Neural crest cell (in vitro differentiated cells): ENCODE data around the gene GPR108. TPM values are rescaled to one million over a fixed set of nuclear protein-coding genes. Genes with fewer than 3 reads are reported as not detected.

Experiments used
- DNase-seq: peaks from one replicate; pipeline ENCODE4 v3.0.0; 2021; ENCODE audit warnings: low read depth, mixed read lengths, low spot score
- H3K27ac Mint-ChIP-seq: one replicate; pipeline ENCODE4 v1.8.0; 2021; ENCODE audit warnings: mild to moderate bottlenecking, mixed read lengths; ENCODE audit not compliant: unreplicated experiment
- H3K27me3 Mint-ChIP-seq: 2 replicates; pipeline ENCODE4 v1.8.0; 2021; ENCODE audit warnings: low read depth, mild to moderate bottlenecking, mixed read lengths
- H3K36me3 Mint-ChIP-seq: 2 replicates; pipeline ENCODE4 v1.8.0; 2021; ENCODE audit warnings: low read depth, mild to moderate bottlenecking, mixed read lengths
- H3K4me1 Mint-ChIP-seq: 2 replicates; pipeline ENCODE4 v1.8.0; 2021; ENCODE audit warnings: mixed read lengths
- H3K4me3 Mint-ChIP-seq: one replicate; pipeline ENCODE4 v1.8.0; 2021; ENCODE audit warnings: mild to moderate bottlenecking, mixed read lengths
- H3K9me3 Mint-ChIP-seq: 2 replicates; pipeline ENCODE4 v1.8.0; 2021; ENCODE audit warnings: mixed read lengths
- CTCF ChIP-seq: fragments of 200-600 bp; sonication (generic); conservative IDR thresholded peaks from 2 replicates; pipeline ENCODE4 v1.5.0; 2021; ENCODE audit warnings: antibody characterized with exemption, mild to moderate bottlenecking
- total RNA-seq: library from RNA; stranded (reverse); gene quantifications from 2 replicates; pipeline ENCODE4 v1.2.1, GENCODE V29; 2021

Gene GPR108
- total RNA-seq, 1 donor from 2014 or later: 52.9 TPM

- peaks cover 5% of the 10 kb centered on the region for H3K9me3 Mint-ChIP-seq
- H3K4me3 Mint-ChIP-seq: no peak overlapping the region
- peaks cover 58% of the 10 kb centered on the region for H3K27me3 Mint-ChIP-seq
- no peaks in the 10 kb centered on the region for H3K36me3 Mint-ChIP-seq
- TF ChIP-seq CTCF: no peak
- no peak overlapping the region for H3K27ac Mint-ChIP-seq
- no peak for DNase-seq
- peaks cover 5% of the 10 kb centered on the region for H3K4me1 Mint-ChIP-seq
Measured at GRCh38 chr19:6713773-6714692, 23.3 kb downstream of the GPR108 start.

GRCh38 chr19:6712692-6713670 is 24.4 kb downstream of the GPR108 start:
- Mint-ChIP-seq H3K36me3 (no peaks in the 10 kb centered on the region), H3K27me3 (peaks cover 69% of the 10 kb centered on the region), H3K27ac (no peak overlapping the region), H3K9me3 (peaks cover 5% of the 10 kb centered on the region), H3K4me3 (no peak overlapping the region), H3K4me1 (peaks cover 5% of the 10 kb centered on the region)
- DNase-seq: no peak
- TF ChIP-seq CTCF: no peak

GRCh38 chr19:6712231-6712630 is 25.1 kb downstream of the GPR108 start:
- TF ChIP-seq CTCF: no peak
- no peak overlapping the region for H3K27ac Mint-ChIP-seq
- no peak for DNase-seq
- H3K9me3 Mint-ChIP-seq: peaks cover under 1% of the 10 kb centered on the region
- H3K27me3 Mint-ChIP-seq: peaks cover 68% of the 10 kb centered on the region
- H3K4me1 Mint-ChIP-seq: peaks cover 1% of the 10 kb centered on the region
- H3K36me3 Mint-ChIP-seq: no peaks in the 10 kb centered on the region
- no peak overlapping the region for H3K4me3 Mint-ChIP-seq

GRCh38 chr19:6711605-6712004 is 25.8 kb downstream of the GPR108 start:
- H3K9me3 Mint-ChIP-seq: no peaks in the 10 kb centered on the region
- no peak overlapping the region for H3K4me3 Mint-ChIP-seq
- no peaks in the 10 kb centered on the region for H3K4me1 Mint-ChIP-seq
- DNase-seq: no peak
- no peak overlapping the region for H3K27ac Mint-ChIP-seq
- no peak for TF ChIP-seq CTCF
- no peaks in the 10 kb centered on the region for H3K36me3 Mint-ChIP-seq
- peaks cover 62% of the 10 kb centered on the region for H3K27me3 Mint-ChIP-seq

GRCh38 chr19:6711078-6711361 is 26.4 kb downstream of the GPR108 start:
- no peak for TF ChIP-seq CTCF
- no peaks in the 10 kb centered on the region for H3K9me3 Mint-ChIP-seq
- no peaks in the 10 kb centered on the region for H3K4me1 Mint-ChIP-seq
- no peak overlapping the region for H3K4me3 Mint-ChIP-seq
- no peaks in the 10 kb centered on the region for H3K36me3 Mint-ChIP-seq
- DNase-seq: no peak
- H3K27ac Mint-ChIP-seq: no peak overlapping the region
- H3K27me3 Mint-ChIP-seq: peaks cover 60% of the 10 kb centered on the region
